GM18505 (cell line): ENCODE measurements around the gene CUTA.

ENCODE experiments used
- ATAC-seq: cut with Tn5 transposase; IDR thresholded peaks from one replicate; pipeline ENCODE4 v1.9.1; 2021; ENCODE audit not compliant: unreplicated experiment
- POLR2A ChIP-seq: IDR thresholded peaks from 4 replicates; pipeline ENCODE4 v1.6.1; 2011; ENCODE audit warnings: borderline replicate concordance; ENCODE audit not compliant: insufficient read depth, insufficient read length; ENCODE audit errors: extremely low read depth

Gene CUTA

GRCh38 chr6:33417903-33418689 is at the start of gene CUTA:
TSS of gene CUTA (minus strand) at chr6:33418107. CDS start at chr6:33418000, 107 bp downstream.
- peak; percentile 74 for TF ChIP-seq POLR2A
- ATAC-seq, result peak; percentile 80

GRCh38 chr6:33467091-33467490 is 49.2 kb upstream of the CUTA start:
- no peak for ATAC-seq
- no peak for TF ChIP-seq POLR2A

GRCh38 chr6:33466075-33466735 is 48.3 kb upstream of the CUTA start:
- no peak for ATAC-seq

GRCh38 chr6:33459226-33459625 is 41.3 kb upstream of the CUTA start:
- no peak for TF ChIP-seq POLR2A
- no peak for ATAC-seq

More at GRCh38 chr6:33466075-33466735, 48.3 kb upstream of the CUTA start:
- TF ChIP-seq POLR2A, result no peak

GRCh38 chr6:33458676-33459075 is 40.8 kb upstream of the CUTA start:
- no peak for ATAC-seq
- TF ChIP-seq POLR2A, result no peak

- TF ChIP-seq POLR2A, result no peak
- ATAC-seq, result no peak
Measured at GRCh38 chr6:33456156-33456555, 38.2 kb upstream of the CUTA start.

- TF ChIP-seq POLR2A, result no peak
- ATAC-seq, result no peak
Measured at GRCh38 chr6:33455051-33455450, 37.1 kb upstream of the CUTA start.

- peak; percentile 84 for TF ChIP-seq POLR2A
- peak; percentile 94 for ATAC-seq
Measured at GRCh38 chr6:33454009-33454946, 36.4 kb upstream of the CUTA start, which contains the start of gene ZBTB9. TSS of gene ZBTB9 (plus strand) at chr6:33454576. CDS start at chr6:33455101, 525 bp downstream.

- TF ChIP-seq POLR2A, result no peak
Measured at GRCh38 chr6:33453393-33454008, 35.6 kb upstream of the CUTA start.

GRCh38 chr6:33452496-33452895 is 34.6 kb upstream of the CUTA start:
- ATAC-seq, result no peak
- no peak for TF ChIP-seq POLR2A

More at GRCh38 chr6:33453393-33454008, 35.6 kb upstream of the CUTA start:
- ATAC-seq, result no peak

GRCh38 chr6:33451606-33452005 is 33.7 kb upstream of the CUTA start:
- TF ChIP-seq POLR2A, result no peak
- ATAC-seq, result no peak

GRCh38 chr6:33450434-33450833 is 32.5 kb upstream of the CUTA start:
- no peak for ATAC-seq
- TF ChIP-seq POLR2A, result no peak

- no peak for TF ChIP-seq POLR2A
- ATAC-seq, result no peak
Measured at GRCh38 chr6:33446356-33446755, 28.4 kb upstream of the CUTA start.

GRCh38 chr6:33445119-33445603 is 27.3 kb upstream of the CUTA start:
- no peak for TF ChIP-seq POLR2A

More at GRCh38 chr6:33445119-33445603, 27.3 kb upstream of the CUTA start:
- ATAC-seq, result no peak
